ENCODE results near the gene HPX.

GRCh38 chr11:6385046-6385777 lies 55.6 kb downstream of the HPX start:
- no peak for TF ChIP-seq YY1 (IDR thresholded peaks at IDR 0.05; ENCODE audit: insufficient read depth, insufficient replicate concordance, low read depth, low read length)
- TF ChIP-seq ZNF737 (CRISPR knock-in tag; IDR thresholded peaks at IDR 0.05; ENCODE audit: borderline replicate concordance), result no peak
- TF ChIP-seq, protein P1, sequence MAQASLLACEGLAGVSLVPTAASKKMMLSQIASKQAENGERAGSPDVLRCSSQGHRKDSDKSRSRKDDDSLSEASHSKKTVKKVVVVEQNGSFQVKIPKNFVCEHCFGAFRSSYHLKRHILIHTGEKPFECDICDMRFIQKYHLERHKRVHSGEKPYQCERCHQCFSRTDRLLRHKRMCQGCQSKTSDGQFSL (CRISPR knock-in tag; IDR thresholded peaks at IDR 0.05), result no peak
- TF ChIP-seq HCFC1 (IDR thresholded peaks at IDR 0.05; ENCODE audit: low read depth, low read length), result no peak
- TF ChIP-seq FOSL2 (CRISPR knock-in tag; IDR thresholded peaks at IDR 0.05), result no peak
- no peak for TF ChIP-seq FOXM1 (CRISPR knock-in tag; IDR thresholded peaks at IDR 0.05)
- no peak for TF ChIP-seq ZNF83 (CRISPR knock-in tag; IDR thresholded peaks at IDR 0.05; ENCODE audit: borderline replicate concordance)

Data from HepG2 (cell line).